ENCODE measurements around the gene PANK2.
"Not testable (repeated sequence)": the region's sequence is repeated elsewhere in the genome, so short reads cannot be mapped to it uniquely, and the experiment has no call there.

The PANK2 gene

DNA sequence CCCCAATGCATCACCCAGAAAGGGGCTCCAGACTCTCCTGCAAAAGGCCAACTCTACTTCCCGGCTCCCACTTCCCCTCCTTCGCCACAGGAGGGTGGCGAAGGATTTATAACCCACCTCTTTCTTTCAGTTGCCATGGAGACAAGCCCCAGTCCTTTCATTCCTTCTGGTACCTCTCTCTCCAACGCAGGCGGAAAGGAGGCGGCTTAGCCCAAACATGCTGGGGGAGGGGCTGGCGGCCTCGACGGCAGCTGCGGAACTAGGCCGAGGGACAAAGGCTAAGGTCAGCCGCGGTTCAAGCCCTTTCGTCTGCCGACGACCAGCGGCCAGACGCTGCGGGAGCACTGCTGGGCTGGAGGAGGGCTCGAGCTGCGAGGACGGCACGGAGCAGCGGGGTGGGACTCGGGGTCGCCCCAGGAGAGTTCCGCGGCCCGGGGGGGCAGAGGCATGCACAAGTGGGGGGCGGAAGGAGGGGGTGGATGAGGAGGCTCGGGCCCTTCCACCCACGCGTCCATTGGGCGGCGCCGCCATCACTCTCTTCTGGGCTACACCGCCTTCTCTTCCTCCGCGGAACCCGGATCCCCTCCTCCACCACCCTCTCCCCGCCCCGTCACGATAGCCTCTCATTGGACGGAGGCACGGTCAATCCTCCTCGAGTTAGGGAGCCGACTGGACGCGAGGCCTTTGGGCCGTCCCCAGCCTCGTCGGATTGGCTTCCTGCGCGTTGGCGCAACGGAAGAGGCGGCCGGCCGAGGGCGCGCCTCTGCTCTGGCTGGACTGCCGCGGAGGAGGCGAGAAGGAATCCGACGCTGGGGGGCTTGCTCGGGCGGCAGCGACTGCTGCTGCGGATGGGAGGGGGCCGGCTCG is at the start of gene PANK2:
PANK2 (plus strand) TSS at position 766 of the 867 bp plus-strand sequence.
- DNase-seq (ENCODE audit: low read depth) = peak; percentile 98

- not testable (repeated sequence) for DNase-seq (ENCODE audit: low read depth)
Observed at GRCh38 chr20:3840201-3840600, 49.0 kb upstream of the PANK2 start.

DNA sequence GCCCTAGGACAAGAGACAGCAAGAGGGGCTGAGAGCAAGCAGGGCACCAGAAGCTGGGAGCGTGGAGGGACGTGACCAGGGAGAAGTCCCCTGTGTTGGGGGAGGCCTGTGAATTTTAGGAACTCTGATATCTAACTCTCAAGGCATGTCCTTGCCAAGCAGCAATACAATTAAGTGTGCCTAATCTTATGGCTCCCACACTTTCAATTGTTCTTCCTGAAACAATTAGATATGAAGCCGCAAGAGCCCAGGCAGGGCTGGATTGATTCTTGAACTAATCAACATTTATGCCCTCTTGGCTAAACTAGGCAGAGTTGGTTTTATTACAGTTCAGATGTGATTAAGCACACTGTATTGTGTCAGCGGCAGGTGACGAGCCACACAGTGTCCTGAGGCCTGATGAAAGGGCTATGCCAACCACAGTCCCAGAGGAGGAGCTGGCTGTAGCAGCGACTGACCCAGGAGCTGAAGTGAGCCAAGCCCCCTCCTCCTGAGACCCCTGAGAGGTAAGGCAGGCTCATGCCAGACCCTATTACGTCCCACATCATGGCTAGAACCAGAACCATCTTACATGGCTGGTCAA is 46.7 kb upstream of the PANK2 start:
- no peak for DNase-seq (ENCODE audit: low read depth)

DNA sequence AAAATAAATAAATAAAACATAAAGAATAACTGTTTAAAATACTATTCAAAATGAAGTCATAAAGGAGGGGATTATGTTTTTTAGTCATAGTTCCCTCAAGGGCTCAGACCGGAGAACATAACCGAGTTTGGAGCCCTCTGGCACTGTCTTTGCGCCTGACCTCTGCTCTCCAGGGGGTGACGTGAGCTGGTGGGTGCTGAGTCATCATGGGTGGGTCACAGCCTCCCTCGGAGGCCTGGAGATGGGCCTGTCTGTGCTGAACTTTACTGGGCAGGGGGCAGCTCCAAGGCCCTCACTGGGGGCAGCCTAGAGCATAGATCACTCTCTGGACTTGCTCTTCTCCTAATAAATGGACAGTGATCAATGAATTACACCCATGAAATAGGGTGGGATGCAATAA is 45.7 kb upstream of the PANK2 start:
- no peak for DNase-seq (ENCODE audit: low read depth)

DNA sequence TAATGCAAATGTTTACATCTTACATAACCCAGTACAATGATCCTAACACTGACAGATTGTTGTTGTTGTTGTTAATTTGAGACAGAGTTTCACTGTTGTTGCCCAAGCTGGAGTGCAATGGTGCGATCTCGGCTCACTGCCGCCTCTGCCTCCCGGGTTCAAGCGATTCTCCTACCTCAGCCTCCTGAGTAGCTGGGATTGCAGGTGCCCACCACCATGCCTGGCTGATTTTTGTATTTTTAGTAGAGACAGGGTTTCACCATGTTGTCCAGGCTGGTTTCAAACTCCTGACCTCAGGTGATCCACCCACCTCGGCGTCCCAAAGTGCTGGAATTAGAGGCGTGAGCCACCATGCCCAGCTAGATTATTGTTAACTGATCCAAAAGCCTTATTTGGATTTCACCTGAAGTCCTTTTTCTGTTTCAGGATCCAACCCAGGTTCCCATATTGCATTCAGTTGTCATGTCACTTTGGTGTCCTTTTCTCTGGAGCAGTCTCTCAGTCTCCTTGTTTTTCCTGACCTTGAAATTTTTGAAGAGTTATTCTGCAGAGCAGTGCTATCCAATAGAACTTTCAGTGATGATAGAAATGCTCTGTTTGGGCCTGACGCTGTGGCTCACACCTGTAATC is 45.1 kb upstream of the PANK2 start:
- DNase-seq (ENCODE audit: low read depth) = not testable (repeated sequence)

DNA sequence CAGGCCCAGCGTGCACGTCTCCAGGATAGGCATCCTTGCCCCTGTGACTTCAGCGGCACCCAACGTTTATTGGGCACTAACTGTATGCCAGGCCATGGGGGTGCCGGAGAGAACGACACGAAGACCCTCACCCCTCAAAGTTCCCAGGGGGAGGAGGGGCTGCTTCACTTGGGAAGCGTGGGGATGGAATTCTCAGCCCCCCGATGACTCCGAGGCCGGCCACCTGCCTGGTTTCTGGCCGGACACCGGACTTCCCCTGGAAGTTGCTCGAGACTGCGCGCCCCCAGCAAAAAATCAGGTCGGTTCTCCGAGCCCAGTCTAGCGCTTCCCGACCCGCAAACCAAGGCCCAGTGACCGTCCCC is 42.8 kb upstream of the PANK2 start:
- no peak for DNase-seq (ENCODE audit: low read depth)

- peak; percentile 13 for DNase-seq (ENCODE audit: low read depth)
Observed at GRCh38 chr20:3846740-3847428, 42.3 kb upstream of the PANK2 start, which contains the start of gene MAVS. Gene MAVS (plus strand): TSS chr20:3846834. CDS start chr20:3854625, 7,791 bp downstream.

GRCh38 chr20:3847429-3847940 is 41.7 kb upstream of the PANK2 start:
- DNase-seq (ENCODE audit: low read depth) = peak; percentile 16

- DNase-seq (ENCODE audit: low read depth) = no peak
Observed at GRCh38 chr20:3848565-3848964, 40.6 kb upstream of the PANK2 start.

DNA sequence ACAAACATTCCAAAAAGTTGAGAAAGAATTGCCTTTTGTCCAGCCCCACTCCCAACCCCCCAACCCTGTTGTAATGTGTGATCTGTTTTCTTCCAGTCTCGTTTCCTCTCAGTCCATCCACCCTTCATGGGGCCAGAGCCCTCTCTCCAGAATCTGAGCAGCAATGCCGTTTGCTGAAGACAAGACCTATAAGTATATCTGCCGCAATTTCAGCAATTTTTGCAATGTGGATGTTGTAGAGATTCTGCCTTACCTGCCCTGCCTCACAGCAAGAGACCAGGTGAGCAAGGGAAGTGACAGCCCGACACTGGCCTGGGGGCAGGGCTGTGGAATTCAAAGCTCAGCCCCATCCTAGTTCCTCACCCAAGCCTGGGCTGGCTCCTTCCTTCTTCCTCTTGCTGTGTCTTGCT is 34.7 kb upstream of the PANK2 start:
- DNase-seq (ENCODE audit: low read depth) = no peak

- no peak for DNase-seq (ENCODE audit: low read depth)
Observed at GRCh38 chr20:3857405-3857804, 31.8 kb upstream of the PANK2 start.

GRCh38 chr20:3858689-3859088 is 30.5 kb upstream of the PANK2 start:
- no peak for DNase-seq (ENCODE audit: low read depth)

GRCh38 chr20:3861191-3861590 is 28.0 kb upstream of the PANK2 start:
- DNase-seq (ENCODE audit: low read depth) = no peak

DNA sequence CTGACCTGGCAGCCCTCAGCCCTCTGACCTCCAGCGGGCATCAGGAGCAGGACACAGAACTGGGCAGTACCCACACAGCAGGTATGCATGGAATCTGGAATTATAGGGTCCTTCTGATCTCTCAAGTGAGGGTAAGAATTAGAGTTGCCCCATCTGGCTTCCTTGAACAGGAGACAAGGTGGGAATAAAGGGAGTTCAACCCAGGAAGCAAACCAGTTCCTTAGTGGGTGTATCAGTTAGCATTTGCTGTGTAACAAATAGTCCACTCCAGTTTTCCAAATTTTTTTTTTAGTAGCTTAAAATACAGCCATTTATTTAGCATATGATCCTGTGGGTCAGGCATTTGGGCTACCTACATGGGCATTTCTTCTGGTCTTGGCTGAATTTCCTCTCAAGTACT is 26.9 kb upstream of the PANK2 start:
- DNase-seq (ENCODE audit: low read depth) = no peak

- DNase-seq (ENCODE audit: low read depth) = no peak
Observed at GRCh38 chr20:3863317-3863716, 25.9 kb upstream of the PANK2 start.

GRCh38 chr20:3864518-3864917 is 24.7 kb upstream of the PANK2 start:
- DNase-seq (ENCODE audit: low read depth) = no peak

GRCh38 chr20:3865152-3865886 is 23.9 kb upstream of the PANK2 start:
- DNase-seq (ENCODE audit: low read depth) = no peak

- DNase-seq (ENCODE audit: low read depth) = no peak
Observed at GRCh38 chr20:3865887-3866407, 23.2 kb upstream of the PANK2 start.

DNA sequence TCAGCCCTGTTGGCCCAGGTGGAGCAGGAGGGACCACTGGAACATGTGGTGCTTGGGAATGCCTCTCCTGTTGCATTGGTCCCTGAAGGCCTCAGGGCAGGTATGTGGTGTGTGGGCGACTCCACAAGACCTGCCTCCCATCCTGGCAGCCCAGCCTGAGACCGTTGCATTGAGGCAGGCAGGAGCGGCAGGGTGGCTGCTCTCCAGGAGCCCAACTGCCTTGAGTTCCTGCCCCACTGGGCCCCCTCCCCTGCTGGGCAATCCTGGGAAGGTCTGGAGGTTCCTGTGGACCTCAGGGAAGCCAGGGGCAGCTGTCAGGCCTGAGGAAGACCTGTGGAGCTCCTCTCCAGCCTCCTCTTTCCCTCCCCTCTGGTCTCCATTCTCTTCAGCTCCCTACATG is 22.7 kb upstream of the PANK2 start:
- DNase-seq (ENCODE audit: low read depth) = no peak

GRCh38 chr20:3867802-3868201 is 21.4 kb upstream of the PANK2 start:
- no peak for DNase-seq (ENCODE audit: low read depth)

Data from GM04503 (cell line).